ENCODE data around the gene RCE1. TPM values are rescaled to one million over a fixed set of nuclear protein-coding genes. Genes with fewer than 3 reads are reported as not detected.

Gene RCE1
- total RNA-seq, 1 experiment from 2014 or later: 33.1 TPM

- intact Hi-C loops (cut with micrococcal nuclease; ENCODE audit: unreplicated experiment): no loop called here
- H3K27ac ChIP-seq (ENCODE audit: low read depth, low read length, poor library complexity, severe bottlenecking): no peak overlapping the region
- DNase-seq (ENCODE audit: low spot score): no peak
- peaks cover 22% of the 10 kb centered on the region for H3K4me1 ChIP-seq (ENCODE audit: insufficient read depth, low read length, poor library complexity, severe bottlenecking)
- TF ChIP-seq, protein P1, sequence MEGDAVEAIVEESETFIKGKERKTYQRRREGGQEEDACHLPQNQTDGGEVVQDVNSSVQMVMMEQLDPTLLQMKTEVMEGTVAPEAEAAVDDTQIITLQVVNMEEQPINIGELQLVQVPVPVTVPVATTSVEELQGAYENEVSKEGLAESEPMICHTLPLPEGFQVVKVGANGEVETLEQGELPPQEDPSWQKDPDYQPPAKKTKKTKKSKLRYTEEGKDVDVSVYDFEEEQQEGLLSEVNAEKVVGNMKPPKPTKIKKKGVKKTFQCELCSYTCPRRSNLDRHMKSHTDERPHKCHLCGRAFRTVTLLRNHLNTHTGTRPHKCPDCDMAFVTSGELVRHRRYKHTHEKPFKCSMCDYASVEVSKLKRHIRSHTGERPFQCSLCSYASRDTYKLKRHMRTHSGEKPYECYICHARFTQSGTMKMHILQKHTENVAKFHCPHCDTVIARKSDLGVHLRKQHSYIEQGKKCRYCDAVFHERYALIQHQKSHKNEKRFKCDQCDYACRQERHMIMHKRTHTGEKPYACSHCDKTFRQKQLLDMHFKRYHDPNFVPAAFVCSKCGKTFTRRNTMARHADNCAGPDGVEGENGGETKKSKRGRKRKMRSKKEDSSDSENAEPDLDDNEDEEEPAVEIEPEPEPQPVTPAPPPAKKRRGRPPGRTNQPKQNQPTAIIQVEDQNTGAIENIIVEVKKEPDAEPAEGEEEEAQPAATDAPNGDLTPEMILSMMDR (conservative IDR thresholded peaks at IDR 0.05; ENCODE audit: low read depth, low read length): no peak
- no peak for TF ChIP-seq EZH2 (IDR thresholded peaks at IDR 0.05; ENCODE audit: borderline replicate concordance, low read depth, low read length, poor library complexity, severe bottlenecking)
- BruUV-seq (replicated peaks): no TSS peak
- H3K9me3 ChIP-seq (ENCODE audit: low read depth, low read length, poor library complexity, severe bottlenecking): no peaks in the 10 kb centered on the region
- no peaks in the 10 kb centered on the region for H3K27me3 ChIP-seq (replicated peaks; ENCODE audit: insufficient read depth, low read depth, low read length, poor library complexity)
- no peak overlapping the region for H3K4me3 ChIP-seq (ENCODE audit: low read depth, low read length, poor library complexity, severe bottlenecking)
- H3K36me3 ChIP-seq (ENCODE audit: insufficient read depth, low read length, poor library complexity, severe bottlenecking): no peaks in the 10 kb centered on the region
- ChIA-PET CTCF (interaction anchor here (0.6 kb wide), 1 partner anchor 200 kb away, joined by 3 read pairs; the partner anchor contains the start of gene RBM4B), POLR2A (ENCODE audit: low non-redundant PET) (interaction anchor here (0.6 kb wide), 1 partner anchor 81 kb away, joined by 4 read pairs; the partner anchor contains the start of gene PC)
These were observed 34.5 kb downstream of the RCE1 start for GRCh38 chr11:66877588-66878385.

- no peaks in the 10 kb centered on the region for H3K27me3 ChIP-seq (replicated peaks; ENCODE audit: insufficient read depth, low read depth, low read length, poor library complexity)
- TF ChIP-seq, protein P1 (conservative IDR thresholded peaks at IDR 0.05; ENCODE audit: low read depth, low read length): no peak
- no peak for TF ChIP-seq EZH2 (IDR thresholded peaks at IDR 0.05; ENCODE audit: borderline replicate concordance, low read depth, low read length, poor library complexity, severe bottlenecking)
- no TSS peak for BruUV-seq (replicated peaks)
- intact Hi-C loops (cut with micrococcal nuclease; ENCODE audit: unreplicated experiment): no loop called here
- no peak overlapping the region for H3K27ac ChIP-seq (ENCODE audit: low read depth, low read length, poor library complexity, severe bottlenecking)
- no peak for DNase-seq (ENCODE audit: low spot score)
- POLR2A ChIA-PET (ENCODE audit: low non-redundant PET): interaction anchor here (0.6 kb wide), 1 partner anchor 80 kb away, joined by 4 read pairs; the partner anchor contains the start of gene PC
- CTCF ChIA-PET: interaction anchor here (0.6 kb wide), 1 partner anchor 201 kb away, joined by 3 read pairs; the partner anchor contains the start of gene RBM4B
- peaks cover 23% of the 10 kb centered on the region for H3K4me1 ChIP-seq (ENCODE audit: insufficient read depth, low read length, poor library complexity, severe bottlenecking)
- no peaks in the 10 kb centered on the region for H3K36me3 ChIP-seq (ENCODE audit: insufficient read depth, low read length, poor library complexity, severe bottlenecking)
- no peaks in the 10 kb centered on the region for H3K9me3 ChIP-seq (ENCODE audit: low read depth, low read length, poor library complexity, severe bottlenecking)
- H3K4me3 ChIP-seq (ENCODE audit: low read depth, low read length, poor library complexity, severe bottlenecking): no peak overlapping the region
These were observed 35.2 kb downstream of the RCE1 start for GRCh38 chr11:66878474-66878873.

DNA sequence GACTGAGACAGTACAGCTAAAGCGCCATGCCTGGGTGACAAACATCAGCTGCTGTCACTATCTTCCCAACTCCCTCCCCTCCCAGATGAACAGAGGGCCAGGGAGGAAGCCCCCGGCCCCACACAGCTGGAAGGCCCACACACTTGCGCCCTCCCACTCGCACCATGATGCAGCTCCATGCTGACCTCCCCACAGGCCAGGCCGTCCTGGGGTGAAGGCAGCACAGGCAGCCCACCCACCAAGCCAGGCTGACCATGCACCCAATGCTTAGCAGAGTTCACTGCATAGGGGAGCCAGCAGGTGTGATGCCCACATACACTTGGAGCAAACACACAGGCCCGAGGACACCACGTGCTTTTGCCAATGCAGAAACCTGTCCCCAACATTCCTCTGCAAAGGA lies 35.8 kb downstream of the RCE1 start:
- ChIA-PET CTCF (no interaction called here), POLR2A (ENCODE audit: low non-redundant PET) (interaction anchor here (0.6 kb wide), 1 partner anchor 763 kb away, joined by 16 read pairs; no protein-coding TSS in a partner anchor)
- H3K9me3 ChIP-seq (ENCODE audit: low read depth, low read length, poor library complexity, severe bottlenecking): no peaks in the 10 kb centered on the region
- peaks cover 23% of the 10 kb centered on the region for H3K4me1 ChIP-seq (ENCODE audit: insufficient read depth, low read length, poor library complexity, severe bottlenecking)
- H3K36me3 ChIP-seq (ENCODE audit: insufficient read depth, low read length, poor library complexity, severe bottlenecking): no peaks in the 10 kb centered on the region
- no peak overlapping the region for H3K27ac ChIP-seq (ENCODE audit: low read depth, low read length, poor library complexity, severe bottlenecking)
- H3K27me3 ChIP-seq (replicated peaks; ENCODE audit: insufficient read depth, low read depth, low read length, poor library complexity): no peaks in the 10 kb centered on the region
- no peak overlapping the region for H3K4me3 ChIP-seq (ENCODE audit: low read depth, low read length, poor library complexity, severe bottlenecking)
- no peak for DNase-seq (ENCODE audit: low spot score)
- no TSS peak for BruUV-seq (replicated peaks)
- intact Hi-C loops (cut with micrococcal nuclease; ENCODE audit: unreplicated experiment): no loop called here
- TF ChIP-seq EZH2 (IDR thresholded peaks at IDR 0.05; ENCODE audit: borderline replicate concordance, low read depth, low read length, poor library complexity, severe bottlenecking): no peak
- TF ChIP-seq, protein P1 (conservative IDR thresholded peaks at IDR 0.05; ENCODE audit: low read depth, low read length): no peak

All from A673 (cell line).